Measurements from ENCODE around the gene ADAM10.

Gene ADAM10

GRCh38 chr15:58549013-58549784, 200.3 kb downstream of the ADAM10 start:
- peak; percentile 12 for DNase-seq

GRCh38 chr15:58548308-58549012, 201.0 kb downstream of the ADAM10 start:
- DNase-seq, result no peak

- no peak for DNase-seq
Observed at GRCh38 chr15:58547628-58548307, 201.7 kb downstream of the ADAM10 start.

GRCh38 chr15:58546635-58547627, 202.6 kb downstream of the ADAM10 start:
- peak; percentile 93 for DNase-seq

- peak; percentile 44 for DNase-seq
Observed at GRCh38 chr15:58546066-58546591, 203.4 kb downstream of the ADAM10 start.

- DNase-seq, result peak; percentile 10
Observed at GRCh38 chr15:58545307-58546065, 204.0 kb downstream of the ADAM10 start.

GRCh38 chr15:58544756-58545155, 204.8 kb downstream of the ADAM10 start:
- no peak for DNase-seq

GRCh38 chr15:58543664-58544335, 205.7 kb downstream of the ADAM10 start:
- DNase-seq, result no peak

- DNase-seq, result no peak
Observed at GRCh38 chr15:58541410-58542087, 208.0 kb downstream of the ADAM10 start.

- DNase-seq, result no peak
Observed at GRCh38 chr15:58539548-58539947, 210.0 kb downstream of the ADAM10 start.

- no peak for DNase-seq
Observed at GRCh38 chr15:58538901-58539300, 210.6 kb downstream of the ADAM10 start.
